ENCODE results near the gene VASH1.

VASH1 gene

DNA sequence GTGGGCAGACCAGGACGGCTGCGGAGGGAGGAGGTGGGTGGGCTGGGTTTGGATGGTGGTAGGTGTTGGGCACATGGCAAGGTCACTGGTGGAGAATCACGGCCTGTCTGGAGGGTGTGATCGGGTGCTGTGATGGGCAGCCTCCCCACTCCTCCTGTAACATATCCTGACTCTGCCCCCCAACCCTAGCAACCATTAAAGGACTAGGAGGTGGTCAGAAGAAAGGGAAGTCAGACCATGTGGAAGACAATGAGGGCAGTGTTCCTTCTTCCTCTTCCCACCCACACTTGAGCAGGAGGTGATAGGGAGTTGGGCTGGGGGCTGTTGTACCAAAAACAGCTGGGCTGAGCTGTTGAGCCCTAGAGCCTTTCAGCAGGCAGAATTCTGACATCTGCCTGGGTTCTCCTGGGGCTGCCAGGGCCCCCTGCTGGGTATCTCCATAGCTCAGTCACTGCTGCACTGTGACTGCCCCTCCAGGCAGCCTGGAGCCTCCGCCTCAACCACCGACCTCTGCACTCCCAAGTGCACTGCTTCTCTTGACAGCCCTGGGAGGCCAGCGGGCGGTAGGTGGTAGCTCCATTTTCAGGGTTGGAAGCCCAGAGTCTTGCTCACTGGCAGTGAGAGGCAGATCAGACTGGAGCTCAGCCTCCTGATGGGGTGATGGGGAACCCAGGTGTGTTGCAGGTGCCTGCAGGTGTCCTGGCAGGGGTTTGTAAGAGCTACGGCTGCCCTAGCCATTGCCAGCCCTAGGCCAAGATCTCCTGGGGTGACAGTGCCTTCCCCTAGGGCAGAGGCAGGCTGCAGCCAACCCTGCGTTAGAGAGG lies 15.4 kb downstream of the VASH1 start:
- no peak for DNase-seq (ENCODE audit: low spot score)
- H2BK12ac ChIP-seq (ENCODE audit: low read length) = no peak overlapping the region
- H3K9ac ChIP-seq (ENCODE audit: low read depth, low read length, poor library complexity) = no peak overlapping the region
- H3K14ac ChIP-seq (ENCODE audit: low read length) = peak overlapping the region; percentile 41
- H2BK15ac ChIP-seq (ENCODE audit: low read length) = no peak overlapping the region
- no peak overlapping the region for H3K4ac ChIP-seq (ENCODE audit: low read length)
- H3K18ac ChIP-seq (ENCODE audit: low read length) = peak overlapping the region; percentile 27
- no peak overlapping the region for H4K91ac ChIP-seq (ENCODE audit: low read depth, low read length, poor library complexity)
- H3K4me2 ChIP-seq (ENCODE audit: insufficient read depth, low read length, poor library complexity, severe bottlenecking) = no peak overlapping the region
- no peak overlapping the region for H2BK5ac ChIP-seq (ENCODE audit: low read length)
- no peaks in the 10 kb centered on the region for H3K79me1 ChIP-seq (ENCODE audit: low read depth, low read length)
- no peak overlapping the region for H3K27ac ChIP-seq (replicated peaks; ENCODE audit: low read length)
- peak overlapping the region; percentile 22 for H3K23ac ChIP-seq (ENCODE audit: low read depth, low read length, poor library complexity)
- no peak overlapping the region for H2AFZ ChIP-seq (ENCODE audit: low read length)
- H2BK120ac ChIP-seq (ENCODE audit: low read depth, low read length) = no peak overlapping the region
- no peak overlapping the region for H3K4me3 ChIP-seq (ENCODE audit: low read length in 2 of 2)
- no peak overlapping the region for H4K8ac ChIP-seq (ENCODE audit: low read depth, low read length)
- peaks cover 5 to 17% of the 10 kb centered on the region in 2 donors for H3K4me1 ChIP-seq (ENCODE audit: control insufficient read depth in 2 of 2, insufficient read depth in 1 of 2, low read depth in 1 of 2, low read length in 2 of 2)
- no peaks in the 10 kb centered on the region for H3K27me3 ChIP-seq (ENCODE audit: control insufficient read depth in 3 of 3, insufficient read depth in 3 of 3, low read depth in 1 of 3, low read length in 3 of 3)
- no peak overlapping the region for H2AK5ac ChIP-seq (ENCODE audit: low read depth, low read length)
- WGBS, 2 donors (ENCODE audit: extremely low coverage in 2 of 2, insufficient read length in 2 of 2, insufficient replicate concordance in 1 of 2) = no CpG with 5 or more reads among the region's 10 CpGs
- H3K9me3 ChIP-seq (replicated peaks in 1 of 2; ENCODE audit: control insufficient read depth in 2 of 2, insufficient read depth in 1 of 2, low read depth in 1 of 2, low read length in 2 of 2) = no peaks in the 10 kb centered on the region
- peaks cover 13 to 68% of the 10 kb centered on the region in 2 donors for H3K36me3 ChIP-seq (replicated peaks in 1 of 2; ENCODE audit: control insufficient read depth in 2 of 2, insufficient read depth in 2 of 2, low read length in 2 of 2)

- Histone ChIP-seq H2BK15ac (ENCODE audit: low read length) (no peak overlapping the region), H3K4me1 (ENCODE audit: control insufficient read depth in 2 of 2, insufficient read depth in 1 of 2, low read depth in 1 of 2, low read length in 2 of 2) (peaks cover under 1 to 11% of the 10 kb centered on the region in 2 donors), H3K27ac (replicated peaks; ENCODE audit: low read length) (no peak overlapping the region), H3K18ac (ENCODE audit: low read length) (no peak overlapping the region), H4K91ac (ENCODE audit: low read depth, low read length, poor library complexity) (no peak overlapping the region), H3K4me2 (ENCODE audit: insufficient read depth, low read length, poor library complexity, severe bottlenecking) (no peak overlapping the region), H2BK120ac (ENCODE audit: low read depth, low read length) (no peak overlapping the region), H3K14ac (ENCODE audit: low read length) (no peak overlapping the region), H2BK12ac (ENCODE audit: low read length) (no peak overlapping the region), H3K27me3 (ENCODE audit: control insufficient read depth in 3 of 3, insufficient read depth in 3 of 3, low read depth in 1 of 3, low read length in 3 of 3) (no peaks in the 10 kb centered on the region), H2BK5ac (ENCODE audit: low read length) (no peak overlapping the region), H3K4me3 (ENCODE audit: low read length in 2 of 2) (no peak overlapping the region), H3K36me3 (replicated peaks in 1 of 2; ENCODE audit: control insufficient read depth in 2 of 2, insufficient read depth in 2 of 2, low read length in 2 of 2) (peaks cover 18 to 77% of the 10 kb centered on the region in 2 donors), H3K4ac (ENCODE audit: low read length) (no peak overlapping the region), H3K9ac (ENCODE audit: low read depth, low read length, poor library complexity) (no peak overlapping the region), H2AK5ac (ENCODE audit: low read depth, low read length) (no peak overlapping the region), H3K23ac (ENCODE audit: low read depth, low read length, poor library complexity) (no peak overlapping the region), H3K9me3 (replicated peaks in 1 of 2; ENCODE audit: control insufficient read depth in 2 of 2, insufficient read depth in 1 of 2, low read depth in 1 of 2, low read length in 2 of 2) (no peaks in the 10 kb centered on the region), H4K8ac (ENCODE audit: low read depth, low read length) (no peak overlapping the region), H2AFZ (ENCODE audit: low read length) (no peak overlapping the region), H3K79me1 (ENCODE audit: low read depth, low read length) (no peaks in the 10 kb centered on the region)
- WGBS, 2 donors (ENCODE audit: extremely low coverage in 2 of 2, insufficient read length in 2 of 2, insufficient replicate concordance in 1 of 2) = no CpG with 5 or more reads among the region's 9 CpGs
- DNase-seq (ENCODE audit: low spot score) = no peak
Observed at GRCh38 chr14:76777721-76778120, 16.5 kb downstream of the VASH1 start.

GRCh38 chr14:76778546-76779215 lies 17.4 kb downstream of the VASH1 start:
- WGBS, 2 donors (ENCODE audit: extremely low coverage in 2 of 2, insufficient read length in 2 of 2, insufficient replicate concordance in 1 of 2) = no CpG with 5 or more reads among the region's 16 CpGs
- no peak overlapping the region for H3K4ac ChIP-seq (ENCODE audit: low read length)
- peaks cover 19 to 87% of the 10 kb centered on the region in 2 donors for H3K36me3 ChIP-seq (replicated peaks in 1 of 2; ENCODE audit: control insufficient read depth in 2 of 2, insufficient read depth in 2 of 2, low read length in 2 of 2)
- no peak overlapping the region for H2BK15ac ChIP-seq (ENCODE audit: low read length)
- no peaks in the 10 kb centered on the region for H3K27me3 ChIP-seq (ENCODE audit: control insufficient read depth in 3 of 3, insufficient read depth in 3 of 3, low read depth in 1 of 3, low read length in 3 of 3)
- H2BK120ac ChIP-seq (ENCODE audit: low read depth, low read length) = peak overlapping the region; percentile 26
- H2AFZ ChIP-seq (ENCODE audit: low read length) = no peak overlapping the region
- H4K8ac ChIP-seq (ENCODE audit: low read depth, low read length) = no peak overlapping the region
- H3K23ac ChIP-seq (ENCODE audit: low read depth, low read length, poor library complexity) = peak overlapping the region; percentile 62
- H3K4me1 ChIP-seq (ENCODE audit: control insufficient read depth in 2 of 2, insufficient read depth in 1 of 2, low read depth in 1 of 2, low read length in 2 of 2) = peaks cover 0 to 5% of the 10 kb centered on the region in 2 donors
- H3K4me2 ChIP-seq (ENCODE audit: insufficient read depth, low read length, poor library complexity, severe bottlenecking) = no peak overlapping the region
- H3K18ac ChIP-seq (ENCODE audit: low read length) = no peak overlapping the region
- no peak overlapping the region for H2BK12ac ChIP-seq (ENCODE audit: low read length)
- H3K4me3 ChIP-seq (ENCODE audit: low read length in 2 of 2) = no peak overlapping the region
- no peak overlapping the region for H2BK5ac ChIP-seq (ENCODE audit: low read length)
- DNase-seq (ENCODE audit: low spot score) = no peak
- no peak overlapping the region for H3K27ac ChIP-seq (replicated peaks; ENCODE audit: low read length)
- no peaks in the 10 kb centered on the region for H3K79me1 ChIP-seq (ENCODE audit: low read depth, low read length)
- H3K9ac ChIP-seq (ENCODE audit: low read depth, low read length, poor library complexity) = no peak overlapping the region
- H2AK5ac ChIP-seq (ENCODE audit: low read depth, low read length) = no peak overlapping the region
- H4K91ac ChIP-seq (ENCODE audit: low read depth, low read length, poor library complexity) = peak overlapping the region; percentile 40
- H3K14ac ChIP-seq (ENCODE audit: low read length) = no peak overlapping the region
- H3K9me3 ChIP-seq (replicated peaks in 1 of 2; ENCODE audit: control insufficient read depth in 2 of 2, insufficient read depth in 1 of 2, low read depth in 1 of 2, low read length in 2 of 2) = no peaks in the 10 kb centered on the region
